Glutamatergic neuron (in vitro differentiated cells): ENCODE data around the gene COA3. TPM values are rescaled to one million over a fixed set of nuclear protein-coding genes. Genes with fewer than 3 reads are reported as not detected.
A peak's percentile ranks its signal among the peaks of the same experiment; 100 is the strongest.

Source experiments
- DNase-seq: peaks from one replicate; pipeline ENCODE4 v3.0.0; 2022
- H3K27ac Mint-ChIP-seq: one replicate; pipeline ENCODE4 v1.8.0; 2020; ENCODE audit warnings: mild to moderate bottlenecking, mixed read lengths, inconsistent platforms; ENCODE audit not compliant: unreplicated experiment
- H3K27me3 Mint-ChIP-seq: one replicate; pipeline ENCODE4 v1.8.0; 2020; ENCODE audit warnings: mild to moderate bottlenecking, moderate library complexity, mixed read lengths, inconsistent platforms; ENCODE audit not compliant: unreplicated experiment
- H3K36me3 Mint-ChIP-seq: one replicate; pipeline ENCODE4 v1.8.0; 2020; ENCODE audit warnings: mild to moderate bottlenecking, mixed read lengths, inconsistent platforms; ENCODE audit not compliant: unreplicated experiment
- H3K4me1 Mint-ChIP-seq: one replicate; pipeline ENCODE4 v1.8.0; 2020; ENCODE audit warnings: mild to moderate bottlenecking, low read depth, mixed read lengths, inconsistent platforms; ENCODE audit not compliant: unreplicated experiment
- H3K4me3 Mint-ChIP-seq: one replicate; pipeline ENCODE4 v1.8.0; 2020; ENCODE audit warnings: mild to moderate bottlenecking, mixed read lengths, inconsistent platforms; ENCODE audit not compliant: unreplicated experiment
- H3K9me3 Mint-ChIP-seq: one replicate; pipeline ENCODE4 v1.8.0; 2020; ENCODE audit warnings: mild to moderate bottlenecking, moderate library complexity, mixed read lengths, inconsistent platforms; ENCODE audit not compliant: unreplicated experiment
- CTCF ChIP-seq: fragments of 200-600 bp; sonication (generic); IDR thresholded peaks from one replicate; pipeline ENCODE4 v1.5.0; 2021; ENCODE audit not compliant: partially characterized antibody, unreplicated experiment
- microRNA-seq: library from miRNA; unstranded; fragments of <30 nt; microRNA quantifications from one replicate; pipeline ENCODE4, GENCODE V29; 2020; ENCODE audit not compliant: unreplicated experiment
- total RNA-seq: library from RNA; stranded (reverse); fragmentation: NEBNext Ultra II Directional; extraction: Animal tissue kit (Norgen Biotek cat#: 25700); gene quantifications from one replicate; pipeline ENCODE4 v1.2.1, GENCODE V29; 2021; ENCODE audit not compliant: unreplicated experiment

COA3 gene
- total RNA-seq, 1 donor from 2014 or later = 56.7 TPM

- Mint-ChIP-seq H3K36me3 (peaks cover 5% of the 10 kb centered on the region), H3K27me3 (peaks cover 2% of the 10 kb centered on the region), H3K4me3 (no peak overlapping the region), H3K27ac (no peak overlapping the region), H3K9me3 (peaks cover 6% of the 10 kb centered on the region), H3K4me1 (peaks cover 5% of the 10 kb centered on the region)
- TF ChIP-seq CTCF = no peak
- DNase-seq = no peak
Measured at GRCh38 chr17:42748202-42748907, 50.1 kb downstream of the COA3 start.

Small RNAs within 50 kb of the gene (microRNA-seq; reads per million reads assigned to microRNA genes)
- gene MIR6781 = 2.9 reads per million, percentile 21 among the genes with 10 or more reads in this experiment

Other genes with a start within 250 kb of the COA3 start
- 4.1 TPM for gene HSD17B1, start 245.8 kb downstream of the COA3 start, total RNA-seq
- gene COASY, start 236.6 kb downstream of the COA3 start, total RNA-seq = 57.4 TPM
- gene MLX, start 231.6 kb downstream of the COA3 start, total RNA-seq = 62.5 TPM
- gene PSMC3IP, start 221.0 kb downstream of the COA3 start, total RNA-seq = 12.0 TPM
- gene RETREG3, start 189.3 kb downstream of the COA3 start, total RNA-seq = 88.2 TPM
- gene TUBG1, start 189.0 kb downstream of the COA3 start, total RNA-seq = 74.2 TPM
- 22.1 TPM for gene TUBG2, start 139.4 kb downstream of the COA3 start, total RNA-seq
- 40.6 TPM for gene PLEKHH3, start 121.7 kb downstream of the COA3 start, total RNA-seq
- gene CCR10, start 116.9 kb downstream of the COA3 start, total RNA-seq = 1.6 TPM
- gene CNTNAP1, start 116.2 kb downstream of the COA3 start, total RNA-seq = 44.8 TPM
- gene EZH1, start 53.7 kb downstream of the COA3 start, total RNA-seq = 32.2 TPM
- gene RAMP2, start 37.5 kb downstream of the COA3 start, total RNA-seq = 4.6 TPM
- gene VPS25, start 25.3 kb downstream of the COA3 start, total RNA-seq = 84.3 TPM
- 2.7 TPM for gene WNK4, start 18.1 kb downstream of the COA3 start, total RNA-seq
- not detected for gene CNTD1, start 157 bp upstream of the COA3 start, total RNA-seq
- 72.1 TPM for gene BECN1, start 25.6 kb upstream of the COA3 start, total RNA-seq
- gene PSME3, start 34.7 kb upstream of the COA3 start, total RNA-seq = 127 TPM
- 6.1 TPM for gene AOC2, start 45.9 kb upstream of the COA3 start, total RNA-seq
- 2.0 TPM for gene AOC3, start 52.5 kb upstream of the COA3 start, total RNA-seq
- gene G6PC1, start 102.1 kb upstream of the COA3 start, total RNA-seq = not detected
- 73.9 TPM for gene AARSD1, start 165.8 kb upstream of the COA3 start, total RNA-seq
- gene PTGES3L, start 181.4 kb upstream of the COA3 start, total RNA-seq = 4.1 TPM
- gene RUNDC1, start 181.9 kb upstream of the COA3 start, total RNA-seq = 14.0 TPM
- 658 TPM for gene RPL27, start 199.7 kb upstream of the COA3 start, total RNA-seq
- not detected for gene IFI35, start 208.1 kb upstream of the COA3 start, total RNA-seq
- gene VAT1, start 223.7 kb upstream of the COA3 start, total RNA-seq = 413 TPM
- 75.8 TPM for gene RND2, start 226.5 kb upstream of the COA3 start, total RNA-seq